ENCODE results near the gene ATP1A1.

GRCh38 chr1:116356067-116356466, 17.0 kb upstream of the ATP1A1 start:
- TF ChIP-seq EZH2phosphoT487 (IDR thresholded peaks at IDR 0.05; ENCODE audit: insufficient read depth, low read depth): no peak
- TF ChIP-seq EZH2 (IDR thresholded peaks at IDR 0.05; ENCODE audit: insufficient read depth, poor library complexity, severe bottlenecking): no peak

Data from GM23248 (cell line).